Upper lobe of right lung (tissue), 1 donor: ENCODE results near the gene SPNS3. TPM values are rescaled to one million over a fixed set of nuclear protein-coding genes. Genes with fewer than 3 reads are reported as not detected.

Experiments
- ATAC-seq: fragments of 200-7000 bp; cut with Tn5 transposase; one replicate; pipeline ENCODE4 v1.9.1; 2020; ENCODE audit warnings: mild to moderate bottlenecking, moderate library complexity
- DNase-seq: peaks from one replicate; pipeline ENCODE4 v3.0.0-alpha.2; 2020
- H3K27ac ChIP-seq: fragments of 200-600 bp; one replicate; pipeline ENCODE4 v1.8.0; 2022
- H3K27me3 ChIP-seq: fragments of 200-600 bp; one replicate; pipeline ENCODE4 v1.8.0; 2022; ENCODE audit warnings: mild to moderate bottlenecking
- H3K36me3 ChIP-seq: fragments of 200-600 bp; one replicate; pipeline ENCODE4 v1.8.0; 2022
- H3K4me1 ChIP-seq: fragments of 200-600 bp; one replicate; pipeline ENCODE4 v1.8.0; 2022
- H3K4me3 ChIP-seq: fragments of 200-600 bp; one replicate; pipeline ENCODE4 v1.8.0; 2022; ENCODE audit warnings: mild to moderate bottlenecking
- H3K9me3 ChIP-seq: fragments of 200-600 bp; one replicate; pipeline ENCODE4 v1.8.0; 2022
- intact Hi-C: fragments of 100-400 bp; cut with DNase I; formaldehyde crosslinking; loops from one replicate; pipeline ENCODE4 v1.11.0; 2022
- total RNA-seq: library from RNA; stranded (reverse); fragmentation: NEBNext Ultra II Directional; extraction: Animal tissue kit (Norgen Biotek cat#: 25700); gene quantifications from one replicate; pipeline ENCODE4 v1.2.1, GENCODE V29; 2021
- TF ChIP-seq, protein P1 (sequence below): fragments of 200-600 bp; IDR thresholded peaks from one replicate; pipeline ENCODE4 v1.8.0; 2022; ENCODE audit warnings: antibody characterized with exemption
- donor health status: DM: no; HTN: yes; CAD: no; lungs with severe emphysema.

SPNS3 gene
- total RNA-seq, 1 donor from 2014 or later, result 0.87 TPM

- no peaks in the 10 kb centered on the region for H3K36me3 ChIP-seq
- ATAC-seq (peak; percentile 69), DNase-seq (no peak)
- TF ChIP-seq, protein P1, sequence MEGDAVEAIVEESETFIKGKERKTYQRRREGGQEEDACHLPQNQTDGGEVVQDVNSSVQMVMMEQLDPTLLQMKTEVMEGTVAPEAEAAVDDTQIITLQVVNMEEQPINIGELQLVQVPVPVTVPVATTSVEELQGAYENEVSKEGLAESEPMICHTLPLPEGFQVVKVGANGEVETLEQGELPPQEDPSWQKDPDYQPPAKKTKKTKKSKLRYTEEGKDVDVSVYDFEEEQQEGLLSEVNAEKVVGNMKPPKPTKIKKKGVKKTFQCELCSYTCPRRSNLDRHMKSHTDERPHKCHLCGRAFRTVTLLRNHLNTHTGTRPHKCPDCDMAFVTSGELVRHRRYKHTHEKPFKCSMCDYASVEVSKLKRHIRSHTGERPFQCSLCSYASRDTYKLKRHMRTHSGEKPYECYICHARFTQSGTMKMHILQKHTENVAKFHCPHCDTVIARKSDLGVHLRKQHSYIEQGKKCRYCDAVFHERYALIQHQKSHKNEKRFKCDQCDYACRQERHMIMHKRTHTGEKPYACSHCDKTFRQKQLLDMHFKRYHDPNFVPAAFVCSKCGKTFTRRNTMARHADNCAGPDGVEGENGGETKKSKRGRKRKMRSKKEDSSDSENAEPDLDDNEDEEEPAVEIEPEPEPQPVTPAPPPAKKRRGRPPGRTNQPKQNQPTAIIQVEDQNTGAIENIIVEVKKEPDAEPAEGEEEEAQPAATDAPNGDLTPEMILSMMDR, result no peak
- no peak overlapping the region for H3K27ac ChIP-seq
- H3K27me3 ChIP-seq, result no peaks in the 10 kb centered on the region
- no peaks in the 10 kb centered on the region for H3K9me3 ChIP-seq
- H3K4me3 ChIP-seq, result no peak overlapping the region
- H3K4me1 ChIP-seq, result peaks cover 19% of the 10 kb centered on the region
- intact Hi-C loops, result no loop called here
Observed at GRCh38 chr17:4476511-4477070, 42.9 kb downstream of the SPNS3 start.

GRCh38 chr17:4477255-4477791, 43.6 kb downstream of the SPNS3 start:
- H3K4me1 ChIP-seq, result peaks cover 21% of the 10 kb centered on the region
- no peak overlapping the region for H3K27ac ChIP-seq
- intact Hi-C loops, result no loop called here
- H3K27me3 ChIP-seq, result no peaks in the 10 kb centered on the region
- no peak overlapping the region for H3K4me3 ChIP-seq
- TF ChIP-seq, protein P1, result no peak
- ATAC-seq, result no peak
- no peaks in the 10 kb centered on the region for H3K36me3 ChIP-seq
- DNase-seq, result no peak
- no peaks in the 10 kb centered on the region for H3K9me3 ChIP-seq

GRCh38 chr17:4478318-4478830, 44.6 kb downstream of the SPNS3 start:
- H3K9me3 ChIP-seq, result no peaks in the 10 kb centered on the region
- DNase-seq, result no peak
- TF ChIP-seq, protein P1, result no peak
- no peak overlapping the region for H3K27ac ChIP-seq
- H3K4me1 ChIP-seq, result peaks cover 21% of the 10 kb centered on the region
- no peaks in the 10 kb centered on the region for H3K36me3 ChIP-seq
- no peaks in the 10 kb centered on the region for H3K27me3 ChIP-seq
- no peak for ATAC-seq
- intact Hi-C loops, result no loop called here
- no peak overlapping the region for H3K4me3 ChIP-seq

- no peaks in the 10 kb centered on the region for H3K27me3 ChIP-seq
- TF ChIP-seq, protein P1, result no peak
- H3K9me3 ChIP-seq, result no peaks in the 10 kb centered on the region
- ATAC-seq (no peak), DNase-seq (no peak)
- peaks cover 21% of the 10 kb centered on the region for H3K4me1 ChIP-seq
- intact Hi-C loops, result no loop called here
- no peak overlapping the region for H3K4me3 ChIP-seq
- no peak overlapping the region for H3K27ac ChIP-seq
- H3K36me3 ChIP-seq, result no peaks in the 10 kb centered on the region
Observed at GRCh38 chr17:4479340-4479981, 45.7 kb downstream of the SPNS3 start.

GRCh38 chr17:4479982-4480751, 46.4 kb downstream of the SPNS3 start:
- no peak overlapping the region for H3K27ac ChIP-seq
- intact Hi-C loops, result no loop called here
- DNase-seq (no peak), ATAC-seq (no peak)
- H3K4me3 ChIP-seq, result no peak overlapping the region
- peaks cover 21% of the 10 kb centered on the region for H3K4me1 ChIP-seq
- H3K36me3 ChIP-seq, result no peaks in the 10 kb centered on the region
- no peaks in the 10 kb centered on the region for H3K9me3 ChIP-seq
- TF ChIP-seq, protein P1, result no peak
- H3K27me3 ChIP-seq, result no peaks in the 10 kb centered on the region
